ENCODE data around the gene FARSB. TPM values are rescaled to one million over a fixed set of nuclear protein-coding genes. Genes with fewer than 3 reads are reported as not detected.

The FARSB gene
- total RNA-seq, 4 donors from 2014 or later: 10.2 to 25.8 (median 11.7) TPM

DNA sequence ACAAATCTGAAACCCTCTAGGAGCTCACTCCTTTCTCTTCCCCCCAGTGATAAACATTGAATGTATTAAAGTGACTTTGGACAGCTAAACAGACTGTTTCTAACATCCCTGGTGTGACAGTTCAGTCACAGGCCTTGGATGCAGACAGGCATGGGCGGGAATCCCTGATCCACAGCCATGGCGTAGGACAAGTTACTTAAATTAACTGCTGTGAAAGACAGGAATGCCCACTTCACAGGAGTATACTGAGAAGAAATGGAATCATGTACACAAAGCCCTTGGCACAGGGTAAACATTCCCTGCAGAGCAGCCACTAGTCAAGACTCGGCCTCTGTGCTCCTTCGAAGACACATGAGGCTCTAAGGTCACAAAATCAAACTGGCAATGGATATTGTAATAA is 34.0 kb downstream of the FARSB start:
- TF ChIP-seq, protein P1, sequence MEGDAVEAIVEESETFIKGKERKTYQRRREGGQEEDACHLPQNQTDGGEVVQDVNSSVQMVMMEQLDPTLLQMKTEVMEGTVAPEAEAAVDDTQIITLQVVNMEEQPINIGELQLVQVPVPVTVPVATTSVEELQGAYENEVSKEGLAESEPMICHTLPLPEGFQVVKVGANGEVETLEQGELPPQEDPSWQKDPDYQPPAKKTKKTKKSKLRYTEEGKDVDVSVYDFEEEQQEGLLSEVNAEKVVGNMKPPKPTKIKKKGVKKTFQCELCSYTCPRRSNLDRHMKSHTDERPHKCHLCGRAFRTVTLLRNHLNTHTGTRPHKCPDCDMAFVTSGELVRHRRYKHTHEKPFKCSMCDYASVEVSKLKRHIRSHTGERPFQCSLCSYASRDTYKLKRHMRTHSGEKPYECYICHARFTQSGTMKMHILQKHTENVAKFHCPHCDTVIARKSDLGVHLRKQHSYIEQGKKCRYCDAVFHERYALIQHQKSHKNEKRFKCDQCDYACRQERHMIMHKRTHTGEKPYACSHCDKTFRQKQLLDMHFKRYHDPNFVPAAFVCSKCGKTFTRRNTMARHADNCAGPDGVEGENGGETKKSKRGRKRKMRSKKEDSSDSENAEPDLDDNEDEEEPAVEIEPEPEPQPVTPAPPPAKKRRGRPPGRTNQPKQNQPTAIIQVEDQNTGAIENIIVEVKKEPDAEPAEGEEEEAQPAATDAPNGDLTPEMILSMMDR (IDR thresholded peaks at IDR 0.05; ENCODE audit: low read depth): no peak

- TF ChIP-seq, protein P1 (IDR thresholded peaks at IDR 0.05; ENCODE audit: low read depth): no peak
These were observed 40.6 kb downstream of the FARSB start for GRCh38 chr2:222615320-222615719.

GRCh38 chr2:222613715-222614331 is 42.1 kb downstream of the FARSB start:
- TF ChIP-seq, protein P1 (IDR thresholded peaks at IDR 0.05; ENCODE audit: low read depth): no peak

- TF ChIP-seq, protein P1 (IDR thresholded peaks at IDR 0.05; ENCODE audit: low read depth): no peak
These were observed 44.2 kb downstream of the FARSB start for GRCh38 chr2:222611684-222612083.

DNA sequence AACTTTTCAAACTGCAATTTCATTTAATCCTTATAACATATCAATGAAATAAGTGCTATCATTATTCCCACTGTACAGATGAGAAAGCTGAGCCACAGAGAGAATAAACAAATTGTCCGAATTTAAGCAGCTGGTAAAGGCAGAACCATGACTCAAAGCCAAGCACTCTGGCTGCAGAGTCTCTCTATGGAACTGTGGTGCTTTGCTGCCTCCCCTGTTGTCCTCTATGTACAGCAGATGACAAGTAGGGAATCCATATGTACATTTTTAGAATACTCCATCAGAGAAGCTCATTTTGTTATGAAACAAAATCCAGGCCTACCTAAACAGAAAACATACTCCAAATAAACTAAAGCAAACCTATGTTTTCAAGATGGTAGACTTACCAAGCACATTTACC is 45.1 kb downstream of the FARSB start:
- TF ChIP-seq, protein P1 (IDR thresholded peaks at IDR 0.05; ENCODE audit: low read depth): no peak

DNA sequence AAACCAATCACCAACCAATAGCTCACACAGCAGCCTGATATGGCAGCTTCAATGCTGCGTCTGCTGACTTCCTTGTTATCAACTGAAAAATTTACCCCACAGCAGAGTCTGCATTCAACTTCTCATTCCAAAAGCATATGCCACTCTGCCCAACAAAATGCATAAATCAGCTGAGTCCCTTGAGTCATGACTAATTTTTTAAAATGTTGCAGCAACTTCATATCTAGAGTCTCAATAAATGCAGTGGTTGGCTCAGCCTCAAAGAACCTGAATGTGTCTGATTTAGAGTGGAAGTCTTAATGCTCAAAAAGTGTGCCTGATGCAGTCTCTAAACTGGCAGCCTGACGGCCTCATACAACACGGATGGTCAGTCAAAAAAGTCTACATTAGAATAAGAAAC is 46.5 kb downstream of the FARSB start:
- TF ChIP-seq, protein P1 (IDR thresholded peaks at IDR 0.05; ENCODE audit: low read depth): no peak

DNA sequence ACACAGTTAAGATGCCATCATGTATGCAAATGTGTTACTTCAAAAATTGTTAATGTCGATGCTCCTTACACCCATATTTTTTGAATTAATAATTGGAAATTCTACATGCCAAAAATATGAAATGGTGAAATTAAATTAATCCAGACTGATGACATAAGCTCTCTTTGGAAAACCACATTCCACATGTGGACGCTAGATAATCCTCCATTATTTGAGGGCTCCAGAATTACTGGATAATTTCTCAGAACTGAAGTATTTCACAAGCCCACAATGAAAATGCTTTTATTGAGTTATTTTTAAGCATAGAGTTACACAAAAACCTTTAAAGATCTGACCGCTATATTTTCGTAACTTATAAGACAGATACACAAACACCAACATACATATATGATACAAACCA is 47.8 kb downstream of the FARSB start:
- TF ChIP-seq, protein P1 (IDR thresholded peaks at IDR 0.05; ENCODE audit: low read depth): no peak

Data from subcutaneous adipose tissue (tissue), 4 donors.